HFFc6 (cell line): Measurements from ENCODE around the gene ELF5. TPM values are rescaled to one million over a fixed set of nuclear protein-coding genes. Genes with fewer than 3 reads are reported as not detected.

Source experiments
- DNase-seq: peaks from one replicate; pipeline ENCODE4 v3.0.0-alpha.2; 2018
- H3K27ac Mint-ChIP-seq: 2 replicates; pipeline ENCODE4 v1.8.0; 2020; ENCODE audit warnings: mild to moderate bottlenecking, mixed read lengths
- H3K27me3 Mint-ChIP-seq: 2 replicates; pipeline ENCODE4 v1.8.0; 2021; ENCODE audit warnings: mild to moderate bottlenecking, moderate library complexity, mixed read lengths; ENCODE audit not compliant: insufficient read depth
- H3K36me3 Mint-ChIP-seq: 2 replicates; pipeline ENCODE4 v1.8.0; 2021; ENCODE audit warnings: low read depth, mixed read lengths
- H3K4me1 Mint-ChIP-seq: 2 replicates; pipeline ENCODE4 v1.8.0; 2020; ENCODE audit warnings: low read depth, mixed read lengths
- H3K4me3 Mint-ChIP-seq: 2 replicates; pipeline ENCODE4 v1.8.0; 2020; ENCODE audit warnings: mild to moderate bottlenecking, moderate library complexity, mixed read lengths
- H3K9me3 Mint-ChIP-seq: 2 replicates; pipeline ENCODE4 v1.8.0; 2020; ENCODE audit warnings: mild to moderate bottlenecking, mixed read lengths
- total RNA-seq, 6 experiments: library from RNA; stranded (reverse); fragmentation: NEBNext Ultra II Directional; extraction: Animal tissue kit (Norgen Biotek cat#: 25700); gene quantifications; 2 replicates in 1 of 6; 3 replicates in 5 of 6; pipeline ENCODE4 v1.2.3, GENCODE V29; 2021
- TF ChIP-seq, protein P1 (sequence below): fragments of 200-600 bp; sonication (generic); IDR thresholded peaks from 2 replicates; pipeline ENCODE4 v1.5.0; 2021; ENCODE audit warnings: antibody characterized with exemption, mild to moderate bottlenecking

The ELF5 gene
- total RNA-seq, 6 experiments from 2014 or later = not detected

GRCh38 chr11:34516247-34517040 lies 2.9 kb upstream of the ELF5 start:
- no peak for DNase-seq
- no peak overlapping the region for H3K4me3 Mint-ChIP-seq
- peaks cover 6% of the 10 kb centered on the region for H3K27me3 Mint-ChIP-seq
- no peaks in the 10 kb centered on the region for H3K36me3 Mint-ChIP-seq
- no peaks in the 10 kb centered on the region for H3K9me3 Mint-ChIP-seq
- TF ChIP-seq, protein P1, sequence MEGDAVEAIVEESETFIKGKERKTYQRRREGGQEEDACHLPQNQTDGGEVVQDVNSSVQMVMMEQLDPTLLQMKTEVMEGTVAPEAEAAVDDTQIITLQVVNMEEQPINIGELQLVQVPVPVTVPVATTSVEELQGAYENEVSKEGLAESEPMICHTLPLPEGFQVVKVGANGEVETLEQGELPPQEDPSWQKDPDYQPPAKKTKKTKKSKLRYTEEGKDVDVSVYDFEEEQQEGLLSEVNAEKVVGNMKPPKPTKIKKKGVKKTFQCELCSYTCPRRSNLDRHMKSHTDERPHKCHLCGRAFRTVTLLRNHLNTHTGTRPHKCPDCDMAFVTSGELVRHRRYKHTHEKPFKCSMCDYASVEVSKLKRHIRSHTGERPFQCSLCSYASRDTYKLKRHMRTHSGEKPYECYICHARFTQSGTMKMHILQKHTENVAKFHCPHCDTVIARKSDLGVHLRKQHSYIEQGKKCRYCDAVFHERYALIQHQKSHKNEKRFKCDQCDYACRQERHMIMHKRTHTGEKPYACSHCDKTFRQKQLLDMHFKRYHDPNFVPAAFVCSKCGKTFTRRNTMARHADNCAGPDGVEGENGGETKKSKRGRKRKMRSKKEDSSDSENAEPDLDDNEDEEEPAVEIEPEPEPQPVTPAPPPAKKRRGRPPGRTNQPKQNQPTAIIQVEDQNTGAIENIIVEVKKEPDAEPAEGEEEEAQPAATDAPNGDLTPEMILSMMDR = no peak
- H3K4me1 Mint-ChIP-seq = no peaks in the 10 kb centered on the region
- no peak overlapping the region for H3K27ac Mint-ChIP-seq

GRCh38 chr11:34514597-34514996 lies 1.0 kb upstream of the ELF5 start:
- TF ChIP-seq, protein P1 = peak; percentile 22; the same call in 1 of the 2 replicates
- Mint-ChIP-seq H3K27ac (no peak overlapping the region), H3K4me1 (no peaks in the 10 kb centered on the region), H3K4me3 (no peak overlapping the region), H3K36me3 (no peaks in the 10 kb centered on the region), H3K9me3 (no peaks in the 10 kb centered on the region), H3K27me3 (peaks cover 6% of the 10 kb centered on the region)
- DNase-seq = no peak

GRCh38 chr11:34512840-34513681 lies 533 bp downstream of the ELF5 start:
- TF ChIP-seq, protein P1 = peak; percentile 89
- H3K27me3 Mint-ChIP-seq = peaks cover 6% of the 10 kb centered on the region; the same call in 1 of the 2 replicates
- no peaks in the 10 kb centered on the region for H3K9me3 Mint-ChIP-seq
- DNase-seq = peak; percentile 57
- H3K4me1 Mint-ChIP-seq = no peaks in the 10 kb centered on the region
- no peak overlapping the region for H3K4me3 Mint-ChIP-seq
- H3K36me3 Mint-ChIP-seq = no peaks in the 10 kb centered on the region
- H3K27ac Mint-ChIP-seq = no peak overlapping the region

DNA sequence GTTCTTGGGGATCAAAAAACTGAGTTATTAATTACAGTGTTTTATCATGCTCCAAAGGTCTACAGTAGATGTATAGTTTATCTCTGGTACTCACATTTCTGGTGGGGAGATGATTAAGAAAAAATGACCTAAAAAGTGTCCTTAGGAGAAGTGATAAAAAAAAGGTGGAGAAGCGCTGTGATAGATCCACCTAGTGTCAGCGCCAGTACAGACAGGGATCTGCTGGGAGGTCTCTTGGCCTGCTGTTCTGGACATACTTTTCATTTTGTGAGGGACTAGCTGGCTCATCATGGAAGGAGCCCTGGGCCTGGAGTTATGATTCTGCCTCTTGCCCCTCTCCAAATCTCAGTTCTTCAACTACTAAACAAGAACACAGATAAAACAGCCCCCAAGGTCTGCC lies 2.9 kb downstream of the ELF5 start:
- Mint-ChIP-seq H3K9me3 (no peaks in the 10 kb centered on the region), H3K27me3 (peaks cover 6% of the 10 kb centered on the region; the same call in 1 of the 2 replicates), H3K4me1 (no peaks in the 10 kb centered on the region), H3K4me3 (no peak overlapping the region), H3K27ac (no peak overlapping the region), H3K36me3 (no peaks in the 10 kb centered on the region)
- DNase-seq = no peak
- TF ChIP-seq, protein P1 = no peak

DNA sequence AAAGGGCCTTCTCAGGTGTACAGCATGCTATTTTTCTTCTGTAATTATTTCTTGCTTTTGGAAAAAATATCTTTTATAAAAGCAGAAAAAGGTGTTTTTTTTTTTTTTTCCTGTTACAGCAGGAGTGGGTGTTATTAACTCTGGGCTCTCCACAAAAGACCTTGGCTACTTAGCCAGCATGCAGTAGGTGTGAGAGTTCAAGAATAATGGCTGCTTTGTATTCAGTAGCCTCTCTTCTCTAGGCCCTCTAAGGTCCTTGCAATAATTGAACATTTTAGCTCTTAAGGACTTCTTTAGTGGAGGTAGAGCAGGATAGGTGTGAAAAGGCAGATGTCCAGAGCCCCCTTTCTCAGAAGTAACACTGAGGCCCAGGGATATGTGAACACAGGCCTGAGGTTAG lies 3.4 kb downstream of the ELF5 start:
- no peaks in the 10 kb centered on the region for H3K9me3 Mint-ChIP-seq
- H3K27ac Mint-ChIP-seq = no peak overlapping the region
- H3K4me3 Mint-ChIP-seq = no peak overlapping the region
- no peaks in the 10 kb centered on the region for H3K36me3 Mint-ChIP-seq
- no peaks in the 10 kb centered on the region for H3K4me1 Mint-ChIP-seq
- DNase-seq = no peak
- TF ChIP-seq, protein P1 = no peak
- H3K27me3 Mint-ChIP-seq = peaks cover 6% of the 10 kb centered on the region; the same call in 1 of the 2 replicates
